ENCODE measurements around the gene DLGAP1.

The DLGAP1 gene

GRCh38 chr18:3538954-3539617 lies 916.0 kb downstream of the DLGAP1 start:
- DNase-seq (ENCODE audit: low read depth), result no peak

GRCh38 chr18:3538456-3538855 lies 916.7 kb downstream of the DLGAP1 start:
- DNase-seq (ENCODE audit: low read depth), result no peak

GRCh38 chr18:3530807-3531206 lies 924.3 kb downstream of the DLGAP1 start:
- no peak for DNase-seq (ENCODE audit: low read depth)

DNA sequence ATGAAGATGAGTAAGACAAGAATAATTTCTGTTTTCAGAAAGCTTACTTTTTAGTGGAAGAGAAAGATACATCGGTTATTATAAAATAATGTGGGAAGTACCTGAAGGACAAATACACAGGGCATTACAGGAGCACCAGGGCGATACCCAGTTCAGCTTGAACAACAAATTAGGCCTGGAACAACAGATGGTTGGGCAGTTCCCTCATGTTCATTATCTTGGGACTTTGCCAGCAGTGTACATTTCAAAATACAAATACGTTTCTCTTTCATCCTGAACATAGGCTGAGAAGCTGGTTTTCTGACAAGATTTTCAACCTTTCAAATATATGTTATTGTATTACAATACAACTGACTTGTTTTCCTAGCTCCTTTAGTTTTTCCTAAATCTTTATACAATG lies 925.5 kb downstream of the DLGAP1 start:
- DNase-seq (ENCODE audit: low read depth), result no peak

DNA sequence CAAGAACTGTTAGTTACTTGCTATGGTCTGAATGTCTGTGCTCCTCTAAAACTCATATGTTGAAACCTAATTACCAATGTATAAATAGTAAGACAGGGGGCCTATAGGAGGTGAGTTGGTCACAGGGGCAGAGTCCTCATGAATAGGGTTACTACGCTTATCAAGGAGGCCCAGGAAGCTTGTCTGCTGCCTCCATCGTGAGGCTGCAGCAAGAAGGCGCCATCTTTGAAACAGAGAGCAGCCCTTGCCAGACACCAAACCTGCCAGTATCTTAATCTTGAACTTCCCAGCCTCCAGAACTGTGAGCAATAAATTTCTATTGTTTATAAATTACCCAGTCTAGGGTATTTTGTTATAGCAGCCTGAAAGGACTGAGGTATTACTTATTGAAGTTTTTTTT lies 926.0 kb downstream of the DLGAP1 start:
- no peak for DNase-seq (ENCODE audit: low read depth)

- DNase-seq (ENCODE audit: low read depth), result no peak
Observed at GRCh38 chr18:3528231-3528630, 926.9 kb downstream of the DLGAP1 start.

GRCh38 chr18:3526421-3527354 lies 928.4 kb downstream of the DLGAP1 start:
- DNase-seq (ENCODE audit: low read depth), result no peak

DNA sequence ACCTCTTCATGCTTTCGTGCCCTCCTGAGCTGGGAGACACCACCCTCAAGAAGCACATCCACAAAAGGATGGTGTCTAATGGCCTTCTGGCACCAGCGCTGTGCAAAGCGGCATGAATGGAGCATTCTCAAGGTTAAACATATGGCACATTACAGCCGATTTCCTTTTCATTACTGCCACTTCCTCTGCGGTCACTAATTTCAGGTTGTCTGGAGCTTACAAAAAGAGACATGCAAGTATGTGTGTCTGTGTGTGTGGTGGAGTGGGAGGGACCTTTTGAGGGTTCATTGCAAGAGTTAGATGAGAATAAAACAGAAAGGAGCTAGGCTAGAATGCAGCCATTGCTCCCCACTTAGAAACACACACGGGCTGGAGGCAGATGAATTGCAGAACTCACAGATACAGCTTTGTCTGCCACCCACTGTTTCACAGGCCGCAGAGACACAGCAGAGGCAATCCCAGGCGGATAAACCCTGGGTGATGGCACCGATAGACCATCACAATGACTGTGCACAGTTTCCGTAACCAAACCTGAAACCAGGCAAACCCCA lies 929.2 kb downstream of the DLGAP1 start:
- DNase-seq (ENCODE audit: low read depth), result no peak

DNA sequence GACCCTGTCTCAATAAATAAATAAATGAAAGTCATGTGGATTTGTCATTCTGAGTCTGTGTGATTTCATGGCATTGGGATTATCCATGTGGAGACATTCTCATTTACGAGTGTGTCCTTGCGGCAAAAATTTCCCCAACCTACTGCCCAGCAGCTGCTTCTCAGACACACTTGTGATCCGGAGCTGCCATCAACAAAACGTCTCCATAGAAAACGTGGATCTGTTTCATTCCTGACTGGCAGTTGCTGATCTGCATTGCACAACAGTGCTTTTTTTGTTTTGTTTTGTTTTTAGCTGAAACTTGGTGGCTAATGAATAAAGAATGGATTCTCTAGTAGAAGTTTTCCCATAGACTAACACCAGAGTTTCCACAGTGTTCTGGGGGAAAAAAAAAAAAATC lies 930.4 kb downstream of the DLGAP1 start:
- DNase-seq (ENCODE audit: low read depth), result no peak

- no peak for DNase-seq (ENCODE audit: low read depth)
Observed at GRCh38 chr18:3520230-3521085, 934.6 kb downstream of the DLGAP1 start.

DNA sequence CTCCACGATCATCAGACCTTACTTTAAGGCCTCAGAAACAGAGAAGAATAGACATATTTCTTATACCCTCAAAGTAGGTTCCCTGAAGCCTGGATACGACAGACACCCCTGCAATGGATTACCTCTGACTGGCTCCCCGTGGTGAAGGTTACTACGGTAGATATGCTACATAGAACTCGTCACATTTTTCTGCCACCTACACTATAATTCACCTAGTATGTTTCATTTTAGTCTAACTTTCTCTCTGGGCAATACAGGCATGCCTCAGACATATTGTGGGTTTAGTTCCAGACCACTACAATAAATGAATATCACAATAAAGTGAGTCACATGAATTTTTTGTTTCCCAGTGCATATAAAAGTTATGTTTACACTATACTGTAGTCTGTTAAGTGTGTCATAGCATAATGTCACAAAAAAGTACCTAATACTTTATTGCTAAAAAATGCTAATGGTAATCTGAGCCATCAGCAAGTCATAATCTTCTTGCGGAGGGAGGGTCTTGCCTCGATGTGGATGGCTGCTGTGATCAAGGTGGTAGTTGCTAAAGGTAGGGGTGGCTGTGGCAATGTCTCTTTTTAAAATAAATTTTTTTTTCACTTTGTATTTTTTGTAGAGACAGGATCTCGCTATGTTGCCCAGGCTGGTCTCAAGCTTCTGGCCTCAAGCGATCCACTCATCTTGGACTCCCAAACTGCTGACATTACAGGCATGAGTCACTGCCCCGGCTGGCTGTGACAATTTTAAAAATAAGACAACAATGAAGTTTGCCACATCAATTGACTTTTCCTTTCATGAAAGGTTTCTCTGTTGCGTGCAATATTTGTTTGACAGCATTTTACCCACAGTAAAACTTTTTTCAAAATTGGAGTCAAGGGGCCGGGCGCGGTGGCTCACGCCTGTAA lies 940.5 kb downstream of the DLGAP1 start:
- DNase-seq (ENCODE audit: low read depth), result no peak

- DNase-seq (ENCODE audit: low read depth), result no peak
Observed at GRCh38 chr18:3513481-3513880, 941.6 kb downstream of the DLGAP1 start.

GRCh38 chr18:3511980-3512379 lies 943.1 kb downstream of the DLGAP1 start:
- peak; percentile 42 for DNase-seq (ENCODE audit: low read depth)

GRCh38 chr18:3510896-3511295 lies 944.2 kb downstream of the DLGAP1 start:
- DNase-seq (ENCODE audit: low read depth), result no peak

GRCh38 chr18:3510024-3510423 lies 945.1 kb downstream of the DLGAP1 start:
- no peak for DNase-seq (ENCODE audit: low read depth)

DNA sequence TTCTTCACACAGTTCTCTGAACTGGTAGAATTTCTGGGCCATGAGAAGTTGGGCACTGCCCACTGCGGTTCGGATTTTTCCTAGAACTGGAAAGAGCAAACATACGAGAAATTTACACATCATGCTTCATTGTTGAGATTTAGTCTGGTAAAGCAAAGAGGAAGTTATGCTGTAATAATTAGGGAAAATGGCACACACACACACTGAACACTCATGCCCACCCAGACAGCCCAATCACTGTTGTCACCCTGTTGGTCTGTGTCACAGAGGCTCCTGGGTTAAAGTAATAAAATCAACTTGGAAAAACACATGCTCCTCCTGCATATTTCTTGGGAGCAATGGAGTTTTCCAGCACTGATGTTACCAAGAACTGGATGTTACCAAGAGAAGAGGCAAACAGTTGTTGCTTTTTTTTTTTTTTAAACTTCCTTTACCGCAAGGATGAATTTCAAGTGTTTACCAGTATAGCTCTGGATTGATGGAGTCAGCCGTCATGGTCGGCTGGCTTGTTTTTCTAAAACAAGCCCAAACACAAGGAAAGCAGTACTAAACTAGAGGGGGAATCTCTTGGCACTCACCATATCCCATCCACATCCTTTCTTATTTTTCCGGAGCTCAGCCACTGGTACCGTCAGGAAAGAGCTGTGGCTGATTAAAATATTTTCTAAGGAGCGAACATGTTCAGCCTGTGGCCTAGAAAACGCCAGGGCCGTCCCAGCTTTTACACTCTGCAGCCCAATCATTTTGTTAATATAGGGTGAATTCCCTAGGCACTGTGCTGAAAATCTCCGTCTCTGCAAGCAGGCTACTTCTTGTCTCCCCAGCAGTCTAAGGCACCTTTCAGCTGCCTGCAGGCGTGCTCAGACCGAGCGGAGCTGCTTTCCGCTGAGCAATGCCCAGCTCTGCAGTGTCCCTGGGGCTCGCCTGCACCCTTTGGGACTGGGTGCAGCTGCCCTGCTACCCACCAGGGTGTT lies 946.2 kb downstream of the DLGAP1 start:
- no peak for DNase-seq (ENCODE audit: low read depth)

DNA sequence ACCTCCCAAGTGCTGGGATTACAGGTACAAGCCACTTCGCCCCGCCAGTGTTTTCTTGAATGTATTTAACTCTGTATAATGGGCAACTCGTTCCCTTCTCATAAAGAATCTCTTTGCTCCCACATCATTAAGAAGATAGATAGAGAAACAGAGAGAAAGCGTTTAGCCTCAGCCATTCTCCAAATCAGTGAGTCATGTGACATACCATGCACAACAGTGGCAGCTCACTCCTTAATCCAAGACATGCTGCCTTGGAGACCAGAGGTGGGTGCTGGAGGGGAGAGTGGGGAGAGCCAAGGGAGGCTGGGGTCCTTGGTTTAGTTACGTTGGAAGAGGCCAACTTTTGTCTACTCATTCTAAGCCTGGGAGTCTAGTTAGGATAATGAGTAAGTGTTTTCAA lies 950.5 kb downstream of the DLGAP1 start:
- no peak for DNase-seq (ENCODE audit: low read depth)

GRCh38 chr18:3502650-3503049 lies 952.5 kb downstream of the DLGAP1 start:
- DNase-seq (ENCODE audit: low read depth), result no peak

GRCh38 chr18:3500016-3500415 lies 955.1 kb downstream of the DLGAP1 start:
- no peak for DNase-seq (ENCODE audit: low read depth)

DNA sequence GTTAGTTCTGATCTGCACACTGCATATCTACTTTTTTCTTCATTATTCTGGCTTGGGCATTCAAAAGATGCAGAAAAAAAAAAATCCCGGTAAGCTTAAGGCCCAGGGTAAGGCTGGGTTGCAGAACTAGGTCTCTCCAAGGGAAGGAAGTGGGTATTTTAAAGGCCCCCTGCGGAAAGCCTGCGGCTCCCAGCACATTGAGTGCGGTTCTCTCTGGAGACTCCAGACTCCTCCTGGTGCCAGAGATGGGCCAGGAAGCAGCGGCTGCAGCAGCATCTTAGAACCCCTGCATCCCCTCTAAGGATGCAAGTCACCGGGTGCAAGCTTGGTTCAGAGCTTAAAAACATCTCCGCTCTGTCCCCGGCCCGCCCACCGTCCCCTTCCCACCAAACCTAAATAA lies 955.6 kb downstream of the DLGAP1 start:
- DNase-seq (ENCODE audit: low read depth), result no peak

Measured in GM04504 (cell line).